Esophagus (tissue), 2 donors: ENCODE measurements around the gene TUFT1. TPM values are rescaled to one million over a fixed set of nuclear protein-coding genes. Genes with fewer than 3 reads are reported as not detected.
A peak's percentile ranks its signal among the peaks of the same experiment; 100 is the strongest.

ENCODE experiments used
- H3K27ac ChIP-seq, 2 donors: one replicate each; pipeline ENCODE4 v1.5.1; 2013; ENCODE audit warnings: low read depth in 2 of 2, mild to moderate bottlenecking in 2 of 2, inconsistent platforms in 1 of 2, low read length in 1 of 2, moderate library complexity in 1 of 2
- H3K27me3 ChIP-seq, 2 donors: one replicate each; pipeline ENCODE4 v1.6.1; 2013; ENCODE audit warnings: low read length in 2 of 2, control low read depth in 1 of 2, mild to moderate bottlenecking in 1 of 2; ENCODE audit not compliant: insufficient read depth in 2 of 2, control insufficient read depth in 1 of 2
- H3K36me3 ChIP-seq, 2 donors: one replicate each; pipeline ENCODE4 v1.6.1; 2013; ENCODE audit warnings: low read length in 1 of 2; ENCODE audit not compliant: control insufficient read depth in 2 of 2, insufficient read depth in 2 of 2
- H3K4me1 ChIP-seq, 2 donors: one replicate each; pipeline ENCODE4 v1.6.1; 2013; ENCODE audit warnings: low read length in 1 of 2; ENCODE audit not compliant: control insufficient read depth in 2 of 2, insufficient read depth in 2 of 2
- H3K4me3 ChIP-seq, 2 donors: one replicate each; pipeline ENCODE4 v1.5.1; 2013; ENCODE audit warnings: low read length in 2 of 2, mild to moderate bottlenecking in 2 of 2, low read depth in 1 of 2, moderate library complexity in 1 of 2
- H3K9me3 ChIP-seq, 2 donors: one replicate each; pipeline ENCODE4 v1.6.1; 2013; ENCODE audit warnings: mild to moderate bottlenecking in 2 of 2, low read depth in 1 of 2, low read length in 1 of 2, moderate library complexity in 1 of 2; ENCODE audit not compliant: control insufficient read depth in 2 of 2, insufficient read depth in 1 of 2
- WGBS, 2 donors: extraction: QIAGEN DNeasy Blood & Tissue Kit; methylation state at CpG; one replicate each; pipeline ENCODE4 v1.1.7; 2013; 5-methylcytosine and 5-hydroxymethylcytosine counted together
- polyA plus RNA-seq, 2 donors: library from polyadenylated mRNA; stranded (reverse); fragments of 200-250 nt; gene quantifications; one replicate each; pipeline ENCODE4 v1.2.3, GENCODE V29; 2013
- donor health status: healthy with polysubstance abuse.
- donor health status: Bipolar disorder and iron deficiency.

Gene TUFT1
- polyA plus RNA-seq, 2 donors, result 28.6 to 33.5 TPM

GRCh38 chr1:151511636-151512215 is 28.4 kb upstream of the TUFT1 start:
- no peaks in the 10 kb centered on the region for H3K36me3 ChIP-seq
- peaks cover 9 to 14% of the 10 kb centered on the region in 2 donors for H3K4me1 ChIP-seq
- no peaks in the 10 kb centered on the region for H3K9me3 ChIP-seq
- H3K4me3 ChIP-seq, result peak overlapping the region; percentile 65 to 67
- H3K27me3 ChIP-seq, result no peaks in the 10 kb centered on the region
- H3K27ac ChIP-seq, result peak overlapping the region; percentile 54 to 88
- 1% methylated on average over 23 of the region's 23 CpGs for WGBS, 2 donors

- 23 to 39% methylated on average over 4 of the region's 4 CpGs for WGBS, 2 donors
- peak overlapping the region; percentile 65 to 67 for H3K4me3 ChIP-seq
- peak overlapping the region; percentile 75 to 88 for H3K27ac ChIP-seq
- no peaks in the 10 kb centered on the region for H3K9me3 ChIP-seq
- no peaks in the 10 kb centered on the region for H3K27me3 ChIP-seq
- no peaks in the 10 kb centered on the region for H3K36me3 ChIP-seq
- peaks cover 9 to 14% of the 10 kb centered on the region in 2 donors for H3K4me1 ChIP-seq
These were observed 27.8 kb upstream of the TUFT1 start for GRCh38 chr1:151512326-151512725.

GRCh38 chr1:151512801-151513625 is 27.1 kb upstream of the TUFT1 start:
- H3K4me1 ChIP-seq, result peaks cover 9 to 14% of the 10 kb centered on the region in 2 donors

GRCh38 chr1:151513626-151514121 is 26.4 kb upstream of the TUFT1 start:
- Histone ChIP-seq H3K9me3 (no peaks in the 10 kb centered on the region), H3K4me3 (peak overlapping the region in 1 of 2 donors; percentile 65), H3K36me3 (no peaks in the 10 kb centered on the region), H3K4me1 (peaks cover 9 to 14% of the 10 kb centered on the region in 2 donors), H3K27ac (peak overlapping the region; percentile 75 to 93), H3K27me3 (no peaks in the 10 kb centered on the region)
- WGBS, 2 donors, result 64 to 70% methylated on average over 6 of the region's 6 CpGs

More at GRCh38 chr1:151512801-151513625, 27.1 kb upstream of the TUFT1 start:
- WGBS, 2 donors, result 40 to 42% methylated on average over 8 of the region's 8 CpGs
- H3K4me3 ChIP-seq, result peak overlapping the region; percentile 65 to 67
- no peaks in the 10 kb centered on the region for H3K27me3 ChIP-seq
- H3K9me3 ChIP-seq, result no peaks in the 10 kb centered on the region
- H3K27ac ChIP-seq, result peak overlapping the region; percentile 75 to 93
- no peaks in the 10 kb centered on the region for H3K36me3 ChIP-seq

GRCh38 chr1:151514366-151514765 is 25.7 kb upstream of the TUFT1 start:
- WGBS, 2 donors, result 64 to 87% methylated on average over 4 of the region's 4 CpGs
- Histone ChIP-seq H3K4me1 (peaks cover 9 to 14% of the 10 kb centered on the region in 2 donors), H3K27ac (peak overlapping the region; percentile 75 to 93), H3K9me3 (no peaks in the 10 kb centered on the region), H3K27me3 (no peaks in the 10 kb centered on the region), H3K4me3 (no peak overlapping the region), H3K36me3 (peaks cover 0 to 3% of the 10 kb centered on the region in 2 donors)

- Histone ChIP-seq H3K36me3 (peaks cover 0 to 3% of the 10 kb centered on the region in 2 donors), H3K4me1 (peaks cover 9 to 14% of the 10 kb centered on the region in 2 donors), H3K27me3 (no peaks in the 10 kb centered on the region), H3K27ac (no peak overlapping the region), H3K9me3 (no peaks in the 10 kb centered on the region), H3K4me3 (no peak overlapping the region)
- 94 to 95% methylated on average over 4 of the region's 4 CpGs for WGBS, 2 donors
These were observed 24.8 kb upstream of the TUFT1 start for GRCh38 chr1:151515265-151515664.

GRCh38 chr1:151516031-151516511 is 24.0 kb upstream of the TUFT1 start:
- Histone ChIP-seq H3K36me3 (peaks cover 0 to 3% of the 10 kb centered on the region in 2 donors), H3K4me1 (peaks cover 9 to 14% of the 10 kb centered on the region in 2 donors), H3K27ac (no peak overlapping the region), H3K27me3 (no peaks in the 10 kb centered on the region), H3K9me3 (no peaks in the 10 kb centered on the region), H3K4me3 (no peak overlapping the region)
- 39 to 50% methylated on average over 1 of the region's 1 CpG for WGBS, 2 donors

GRCh38 chr1:151518431-151518830 is 21.7 kb upstream of the TUFT1 start:
- Histone ChIP-seq H3K36me3 (peaks cover 0 to 3% of the 10 kb centered on the region in 2 donors), H3K27me3 (no peaks in the 10 kb centered on the region), H3K4me1 (peaks cover 3 to 4% of the 10 kb centered on the region in 2 donors), H3K9me3 (no peaks in the 10 kb centered on the region), H3K27ac (no peak overlapping the region), H3K4me3 (no peak overlapping the region)
- WGBS, 2 donors, result 96% methylated on average over 12 of the region's 12 CpGs

- Histone ChIP-seq H3K27ac (no peak overlapping the region), H3K4me3 (no peak overlapping the region), H3K9me3 (no peaks in the 10 kb centered on the region), H3K27me3 (no peaks in the 10 kb centered on the region), H3K4me1 (no peaks in the 10 kb centered on the region), H3K36me3 (peaks cover 0 to 3% of the 10 kb centered on the region in 2 donors)
- 96% methylated on average over 14 to 15 of the region's 15 CpGs for WGBS, 2 donors
These were observed 21.2 kb upstream of the TUFT1 start for GRCh38 chr1:151518936-151519335.
